Aorta (tissue), 5 donors: ENCODE results near the gene TLE2. TPM values are rescaled to one million over a fixed set of nuclear protein-coding genes. Genes with fewer than 3 reads are reported as not detected.

ENCODE experiments used
- ATAC-seq: fragments of 200-7000 bp; cut with Tn5 transposase; one replicate; pipeline ENCODE4 v1.9.1; 2022; ENCODE audit warnings: moderate library complexity; ENCODE audit not compliant: low FRiP score
- DNase-seq, 2 donors: peaks; one replicate each; pipeline ENCODE4 v3.0.0-alpha.2; 2020
- H3K27ac ChIP-seq, 2 donors: one replicate each; pipeline ENCODE4 v1.5.1; 2013; ENCODE audit warnings: low read length in 2 of 2, mild to moderate bottlenecking in 2 of 2, moderate library complexity in 2 of 2, control low read depth in 1 of 2, inconsistent platforms in 1 of 2, low read depth in 1 of 2
- H3K27me3 ChIP-seq, 2 donors: one replicate each; pipeline ENCODE4 v1.6.1; 2013; ENCODE audit warnings: control low read depth in 1 of 2, low read length in 1 of 2, mild to moderate bottlenecking in 1 of 2, moderate library complexity in 1 of 2; ENCODE audit not compliant: insufficient read depth in 2 of 2, control insufficient read depth in 1 of 2
- H3K36me3 ChIP-seq, 2 donors: one replicate each; pipeline ENCODE4 v1.6.1; 2013; ENCODE audit warnings: control low read depth in 1 of 2, low read length in 1 of 2, mild to moderate bottlenecking in 1 of 2; ENCODE audit not compliant: insufficient read depth in 2 of 2, control insufficient read depth in 1 of 2
- H3K4me1 ChIP-seq, 2 donors: one replicate each; pipeline ENCODE4 v1.6.1; 2013; ENCODE audit warnings: low read length in 2 of 2, control low read depth in 1 of 2, mild to moderate bottlenecking in 1 of 2, moderate library complexity in 1 of 2; ENCODE audit not compliant: insufficient read depth in 2 of 2, control insufficient read depth in 1 of 2
- H3K4me3 ChIP-seq, 2 donors: one replicate each; pipeline ENCODE4 v1.5.1; 2013; ENCODE audit warnings: low read length in 2 of 2, control low read depth in 1 of 2, mild to moderate bottlenecking in 1 of 2
- H3K9me3 ChIP-seq: one replicate; pipeline ENCODE4 v1.6.1; 2013; ENCODE audit warnings: mild to moderate bottlenecking, low read length; ENCODE audit not compliant: control insufficient read depth
- WGBS, 2 donors: extraction: QIAGEN DNeasy Blood & Tissue Kit; methylation state at CpG; one replicate each; pipeline ENCODE4 v1.1.7; 2013; 5-methylcytosine and 5-hydroxymethylcytosine counted together
- intact Hi-C, 2 donors: fragments of 100-400 bp; cut with DNase I; formaldehyde crosslinking; loops; one replicate each; pipeline versions ENCODE4 v1.14.2 to v1.15.0; 2022
- polyA plus RNA-seq, 2 donors: library from polyadenylated mRNA; stranded (reverse); fragments of 200-250 nt; gene quantifications; one replicate each; pipeline ENCODE4 v1.2.3, GENCODE V29; 2013
- total RNA-seq, 2 donors: library from RNA; stranded (reverse); fragmentation: NEBNext Ultra II Directional; extraction: Animal tissue kit (Norgen Biotek cat#: 25700); gene quantifications; one replicate each; pipeline ENCODE4 v1.2.1, GENCODE V29; 2021
- donor health status: healthy with polysubstance abuse.
- donor health status: Bipolar disorder and iron deficiency.
- donor health status: DM: no; HTN: no; CAD: no.
- donor health status: DM: no; HTN: no; CAD: no.
- donor health status: DM: yes; HTN: yes; CAD: no.

Gene TLE2
- total and polyA plus RNA-seq, 4 donors, result 32.7 to 127 (median 43.9) TPM

DNA sequence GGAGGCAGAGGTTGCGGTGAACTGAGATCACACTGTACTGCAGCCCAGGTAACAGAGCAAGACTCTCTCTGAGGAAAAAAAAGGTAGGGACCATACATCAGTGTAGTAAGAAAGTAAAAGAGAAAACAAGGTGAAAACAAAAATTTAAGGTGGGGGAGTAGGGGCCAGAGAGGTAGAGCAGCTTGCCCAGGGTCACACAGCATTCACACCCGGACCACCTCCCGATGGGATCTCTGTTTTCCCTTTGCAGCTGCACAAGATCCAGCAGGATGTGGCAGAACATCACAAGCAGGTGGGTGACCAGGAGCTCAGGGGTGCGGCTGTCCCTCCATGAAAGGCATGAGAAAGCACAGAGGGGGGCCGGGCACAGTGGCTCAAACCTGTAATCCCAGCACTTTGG lies 47.2 kb downstream of the TLE2 start:
- H3K27ac ChIP-seq, result no peak overlapping the region
- 91 to 92% methylated on average over 5 of the region's 5 CpGs for WGBS, 2 donors
- DNase-seq, result no peak
- no peaks in the 10 kb centered on the region for H3K27me3 ChIP-seq
- H3K4me1 ChIP-seq, result no peaks in the 10 kb centered on the region
- no peak overlapping the region for H3K4me3 ChIP-seq
- H3K9me3 ChIP-seq, result no peaks in the 10 kb centered on the region
- no peaks in the 10 kb centered on the region for H3K36me3 ChIP-seq
- ATAC-seq, result no peak
- intact Hi-C loops, result loop anchor here in 1 of 2 donors (5.0 kb wide), 1 partner anchor 55 kb away; no protein-coding TSS in a partner anchor

- Histone ChIP-seq H3K27me3 (no peaks in the 10 kb centered on the region), H3K4me3 (no peak overlapping the region), H3K9me3 (no peaks in the 10 kb centered on the region), H3K27ac (no peak overlapping the region), H3K4me1 (no peaks in the 10 kb centered on the region), H3K36me3 (no peaks in the 10 kb centered on the region)
- ATAC-seq (no peak), DNase-seq (no peak)
- intact Hi-C loops, result no loop called here
- WGBS, 2 donors, result 73 to 81% methylated on average over 9 of the region's 9 CpGs
These were observed 50.3 kb downstream of the TLE2 start for GRCh38 chr19:2978772-2979171.

GRCh38 chr19:2978166-2978767 lies 50.8 kb downstream of the TLE2 start:
- Histone ChIP-seq H3K36me3 (no peaks in the 10 kb centered on the region), H3K9me3 (no peaks in the 10 kb centered on the region), H3K4me3 (no peak overlapping the region), H3K27me3 (no peaks in the 10 kb centered on the region), H3K4me1 (no peaks in the 10 kb centered on the region), H3K27ac (no peak overlapping the region)
- 81 to 83% methylated on average over 11 of the region's 11 CpGs for WGBS, 2 donors
- intact Hi-C loops, result no loop called here
- ATAC-seq, result no peak
- DNase-seq, result no peak

GRCh38 chr19:2977746-2978138 lies 51.3 kb downstream of the TLE2 start:
- H3K4me3 ChIP-seq, result no peak overlapping the region
- no peaks in the 10 kb centered on the region for H3K27me3 ChIP-seq
- no peaks in the 10 kb centered on the region for H3K4me1 ChIP-seq
- no peaks in the 10 kb centered on the region for H3K9me3 ChIP-seq
- intact Hi-C loops, result loop anchor here in 1 of 2 donors (2.0 kb wide), 1 partner anchor 57 kb away; no protein-coding TSS in a partner anchor
- no peak overlapping the region for H3K27ac ChIP-seq
- H3K36me3 ChIP-seq, result no peaks in the 10 kb centered on the region
- whole genome bisulfite sequencing, 2 donors, result 66 to 70% methylated on average over 10 of the region's 10 CpGs
- ATAC-seq, result no peak
- no peak for DNase-seq

- Histone ChIP-seq H3K36me3 (no peaks in the 10 kb centered on the region), H3K4me3 (peak within 1 kb of the TSS; percentile 21 to 57), H3K4me1 (no peaks in the 10 kb centered on the region), H3K27ac (no peak within 1 kb of the TSS), H3K27me3 (no peaks in the 10 kb centered on the region), H3K9me3 (no peaks in the 10 kb centered on the region)
- 0 to 1% methylated on average over 46 to 51 of the region's 51 CpGs for WGBS, 2 donors
- peak; percentile 97 to 98 for DNase-seq
- ATAC-seq, result peak; percentile 96
- intact Hi-C loops, result loop anchor here in 1 of 2 donors (2.0 kb wide), 1 partner anchor 58 kb away; no protein-coding TSS in a partner anchor
These were observed 51.9 kb downstream of the TLE2 start, which contains the start of gene TLE6 for GRCh38 chr19:2977001-2977745. TSS of gene TLE6 (plus strand) at chr19:2977564. CDS start at chr19:2978234, 670 bp downstream.

GRCh38 chr19:2976609-2977000 lies 52.5 kb downstream of the TLE2 start:
- no peaks in the 10 kb centered on the region for H3K9me3 ChIP-seq
- ATAC-seq (no peak), DNase-seq (no peak)
- intact Hi-C loops, result loop anchor here in 1 of 2 donors (2.0 kb wide), 1 partner anchor 58 kb away; no protein-coding TSS in a partner anchor
- peak overlapping the region; percentile 21 to 57 for H3K4me3 ChIP-seq
- 6 to 7% methylated on average over 15 of the region's 15 CpGs for WGBS, 2 donors
- no peaks in the 10 kb centered on the region for H3K36me3 ChIP-seq
- H3K27ac ChIP-seq, result no peak overlapping the region
- no peaks in the 10 kb centered on the region for H3K27me3 ChIP-seq
- H3K4me1 ChIP-seq, result no peaks in the 10 kb centered on the region

- Histone ChIP-seq H3K9me3 (no peaks in the 10 kb centered on the region), H3K27me3 (no peaks in the 10 kb centered on the region), H3K27ac (no peak overlapping the region), H3K36me3 (no peaks in the 10 kb centered on the region), H3K4me1 (no peaks in the 10 kb centered on the region), H3K4me3 (no peak overlapping the region)
- ATAC-seq (no peak), DNase-seq (peak in 1 of 2 donors; percentile 70)
- intact Hi-C loops, result no loop called here
- WGBS, 2 donors, result 51 to 58% methylated on average over 14 of the region's 14 CpGs
These were observed 54.6 kb downstream of the TLE2 start for GRCh38 chr19:2974342-2975041.

DNA sequence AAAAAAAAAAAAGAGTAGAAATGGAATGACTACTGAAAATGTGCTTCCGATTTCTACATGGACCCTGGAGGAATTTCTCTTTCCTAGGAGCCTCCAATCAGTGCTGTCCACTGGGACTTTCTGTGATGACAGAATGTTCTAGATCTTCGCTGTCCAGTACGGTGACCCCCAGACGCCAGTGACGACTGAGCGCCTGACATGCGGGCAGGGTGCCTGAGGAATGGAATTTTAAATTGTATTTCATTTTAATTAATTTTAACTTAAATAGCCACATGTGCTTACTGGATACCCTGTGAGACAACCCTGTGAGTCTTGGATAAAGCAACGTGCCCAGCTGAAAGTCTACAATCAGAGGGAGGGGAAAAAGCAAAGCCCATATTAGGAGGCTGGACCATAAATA lies 55.9 kb downstream of the TLE2 start:
- intact Hi-C loops, result no loop called here
- ATAC-seq (no peak), DNase-seq (no peak)
- H3K4me3 ChIP-seq, result no peak overlapping the region
- H3K9me3 ChIP-seq, result no peaks in the 10 kb centered on the region
- no peak overlapping the region for H3K27ac ChIP-seq
- 44% methylated on average over 8 of the region's 8 CpGs for WGBS, 2 donors
- no peaks in the 10 kb centered on the region for H3K27me3 ChIP-seq
- H3K36me3 ChIP-seq, result no peaks in the 10 kb centered on the region
- H3K4me1 ChIP-seq, result no peaks in the 10 kb centered on the region
